NCI-H510A treated with DMSO at 0.1 percent for 48 hours (cell line): ENCODE measurements around the gene PPARGC1A.

Experiments used
- DNase-seq: peaks from one replicate; lab custom pipeline; 2025; lab: John Stamatoyannopoulos, UW

Gene PPARGC1A

DNA sequence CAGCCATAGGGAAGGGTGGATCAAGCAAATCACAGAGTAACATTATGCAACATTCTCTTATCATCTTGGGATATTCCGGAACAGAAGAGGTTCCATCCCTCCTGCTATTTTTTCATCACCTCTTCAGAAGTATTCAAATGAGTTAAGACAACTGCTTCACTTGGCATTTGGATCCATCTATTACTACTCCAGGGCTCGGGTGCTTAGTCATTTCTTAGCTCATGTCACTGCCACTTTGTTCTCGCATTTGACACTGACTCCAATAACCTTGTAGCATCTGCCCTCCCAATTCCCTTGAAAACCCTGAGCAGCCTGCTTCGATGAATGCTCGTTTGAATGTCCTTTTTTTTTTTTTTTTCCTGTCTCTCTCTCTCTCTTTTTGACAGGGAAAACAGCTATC lies 114.9 kb downstream of the PPARGC1A start:
- no peak for DNase-seq

DNA sequence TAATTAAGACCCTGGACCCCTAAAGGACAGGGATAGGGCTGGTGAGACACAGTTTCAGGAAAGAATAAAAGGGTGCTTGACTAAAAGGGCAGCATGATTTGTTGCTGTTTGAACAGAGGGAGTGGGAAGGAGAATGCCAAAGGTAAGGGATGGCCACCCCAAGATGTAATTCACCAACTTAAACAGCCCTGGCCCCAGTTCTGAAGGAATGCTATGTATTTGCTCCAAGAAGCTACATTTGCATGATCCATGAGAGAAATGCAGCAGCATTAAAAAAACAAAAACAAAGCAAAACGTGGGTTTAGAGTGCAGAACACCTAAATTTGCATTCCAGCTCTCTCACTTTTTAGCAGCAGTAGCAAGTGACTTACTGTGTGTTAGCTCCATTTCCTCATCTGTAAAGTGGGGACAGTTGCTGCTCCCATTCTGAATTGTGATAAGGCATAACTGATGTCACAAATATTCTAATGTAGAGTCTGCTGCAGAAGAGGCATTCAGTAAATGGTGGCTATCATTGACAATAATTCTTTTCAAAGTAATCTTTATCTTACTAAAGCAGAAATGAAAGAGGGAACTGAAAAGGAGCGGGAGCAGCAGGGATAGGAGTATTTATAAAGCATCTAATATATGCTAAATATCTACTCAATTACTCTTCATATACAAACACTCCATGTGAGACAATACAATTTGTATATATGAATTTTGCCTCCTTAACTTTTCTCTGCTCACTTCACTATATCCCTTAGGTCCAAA lies 115.8 kb downstream of the PPARGC1A start:
- no peak for DNase-seq

DNA sequence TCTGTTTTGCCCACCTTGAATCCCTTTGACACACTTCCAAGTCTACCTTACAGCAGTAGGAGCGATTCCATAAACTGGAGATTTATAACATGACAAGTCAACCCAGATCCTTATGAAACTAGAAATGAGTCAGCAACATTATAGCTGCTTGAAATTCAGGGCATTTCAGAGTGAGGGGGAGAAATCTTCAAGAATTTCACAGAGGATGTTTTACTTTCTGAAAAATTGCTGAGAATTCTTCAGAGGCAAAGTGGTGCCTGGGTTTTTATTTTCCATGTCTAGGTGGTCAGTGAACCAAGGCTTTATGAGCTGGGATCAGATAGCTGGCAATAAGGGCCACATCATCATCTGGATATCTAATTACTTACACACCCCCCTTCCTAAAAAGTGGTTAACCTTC lies 119.8 kb downstream of the PPARGC1A start:
- no peak for DNase-seq

DNA sequence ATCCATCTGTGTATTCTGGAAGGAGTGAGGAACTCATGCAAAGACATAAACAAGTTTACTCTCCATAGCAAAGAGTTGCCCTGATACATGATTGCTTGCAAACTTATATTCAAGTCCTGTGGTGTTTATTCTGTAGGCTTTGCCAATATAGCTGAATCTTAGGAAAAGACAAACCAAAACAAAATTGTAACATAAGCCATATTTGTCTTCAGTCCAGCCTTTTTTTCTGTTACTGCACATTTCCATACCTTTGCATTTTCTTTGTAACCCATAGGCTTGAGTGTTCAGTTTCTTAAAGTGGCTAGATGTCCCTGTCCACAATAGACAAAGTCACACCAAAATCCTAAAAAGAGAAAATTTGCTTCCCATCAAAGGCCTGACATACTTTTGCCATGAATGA lies 120.4 kb downstream of the PPARGC1A start:
- DNase-seq = no peak

DNA sequence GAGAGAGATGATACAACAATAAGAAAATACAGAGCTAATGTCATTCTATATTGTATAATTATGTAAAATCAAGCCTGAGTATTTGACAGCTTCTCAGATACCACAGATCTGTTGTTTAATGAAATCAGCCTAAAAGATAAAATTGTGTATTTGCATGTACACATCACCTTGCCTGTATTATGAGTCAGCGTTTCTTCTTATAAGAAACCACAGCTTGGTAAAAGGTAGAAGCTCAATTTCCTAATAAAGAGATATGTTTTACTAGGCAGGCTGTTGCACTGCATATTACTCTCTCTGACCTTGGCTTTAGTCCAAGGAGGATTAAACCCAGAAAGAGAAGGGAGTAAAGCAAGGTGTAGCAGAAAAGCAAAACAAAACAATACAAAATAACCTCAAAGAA lies 121.3 kb downstream of the PPARGC1A start:
- no peak for DNase-seq

DNA sequence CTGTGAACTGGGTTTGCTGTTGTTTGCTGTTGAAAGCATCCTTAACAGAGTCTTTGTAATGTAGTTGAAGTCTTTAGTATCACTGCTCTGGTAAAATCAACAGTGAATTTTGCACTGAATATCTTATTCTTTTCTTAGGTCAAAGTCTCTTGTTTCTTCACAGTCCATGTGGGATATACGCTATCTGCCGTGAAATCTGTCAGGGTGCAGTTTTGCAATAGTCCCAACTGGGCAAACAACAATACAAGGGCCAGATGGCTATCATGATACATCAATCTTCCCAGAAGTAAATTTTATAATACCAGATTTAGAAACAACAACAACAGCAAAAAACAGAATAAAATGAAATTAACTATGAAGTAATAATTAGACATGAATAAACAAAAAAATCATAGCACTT lies 123.5 kb downstream of the PPARGC1A start:
- DNase-seq = no peak

DNA sequence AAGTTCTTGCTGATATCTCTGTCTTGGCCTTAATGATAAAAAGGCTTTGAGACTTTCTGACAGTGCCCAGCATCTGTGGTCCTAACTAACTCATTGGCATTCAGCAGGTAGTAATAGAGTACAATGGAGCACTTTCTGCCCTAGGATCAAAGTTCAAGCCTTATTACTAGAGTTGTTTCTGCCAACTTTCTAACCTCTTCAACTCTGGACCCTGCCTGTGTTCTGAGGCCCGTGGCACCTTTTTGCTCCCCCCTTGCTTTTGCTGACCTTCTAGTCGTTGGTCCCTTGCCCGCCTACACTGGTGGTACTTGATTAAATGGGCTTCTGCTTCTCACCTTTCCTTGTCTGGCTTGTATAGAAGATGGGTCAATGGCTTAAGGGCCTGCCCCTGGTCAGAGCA lies 126.3 kb downstream of the PPARGC1A start:
- no peak for DNase-seq

DNA sequence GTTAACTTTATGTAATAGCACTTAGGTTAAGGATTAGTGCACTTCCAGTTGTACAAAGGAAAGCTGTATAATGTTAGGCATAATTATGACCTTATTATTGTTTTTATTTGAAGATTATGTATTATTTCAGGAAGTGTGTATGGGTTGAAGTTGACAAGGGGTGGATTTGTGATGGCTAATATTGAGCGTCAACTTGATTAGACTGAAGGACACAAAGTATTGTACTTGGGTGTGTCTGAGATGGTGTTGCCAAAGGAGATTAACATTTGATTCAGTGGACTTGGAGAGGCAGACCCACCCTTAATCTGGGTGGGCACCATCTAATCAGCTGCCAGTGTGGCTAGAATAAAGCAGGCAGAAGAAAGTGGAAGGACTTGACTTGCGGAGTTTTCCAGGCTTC lies 127.3 kb downstream of the PPARGC1A start:
- no peak for DNase-seq

DNA sequence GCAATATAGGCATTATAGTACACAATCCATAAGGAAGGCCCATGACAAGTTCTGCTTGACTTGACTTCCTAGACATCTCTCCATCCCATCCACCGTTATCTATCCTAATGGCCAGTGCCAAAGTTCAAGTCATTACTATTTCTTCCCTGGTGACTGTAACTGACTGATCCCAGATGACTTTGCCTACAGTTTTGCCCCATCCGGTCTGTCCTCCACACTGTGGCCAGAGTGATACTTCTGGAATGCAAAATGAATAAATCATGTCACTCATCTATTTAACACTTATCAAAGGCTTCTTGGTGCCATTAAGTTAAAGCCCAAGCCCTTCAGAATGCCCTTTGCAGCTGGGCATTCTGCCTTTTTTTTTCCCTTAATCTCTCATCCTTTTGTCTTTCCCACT lies 130.8 kb downstream of the PPARGC1A start:
- no peak for DNase-seq

DNA sequence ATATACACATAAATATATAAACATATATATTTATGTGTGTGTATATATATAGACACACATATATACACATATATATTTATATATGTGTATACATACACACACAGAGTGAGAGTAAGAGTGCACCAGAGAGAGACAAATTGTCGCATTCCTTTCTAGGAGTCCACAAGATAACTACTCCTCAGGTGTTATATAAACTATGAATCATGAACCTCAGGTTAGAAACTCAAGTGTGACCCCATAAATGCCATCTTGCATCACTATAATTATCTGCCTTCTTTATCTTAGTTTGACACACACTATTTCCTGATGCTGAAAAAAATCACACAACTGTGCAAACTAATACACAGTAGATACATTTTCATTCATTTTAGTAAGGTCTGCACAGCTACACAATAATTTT lies 135.2 kb downstream of the PPARGC1A start:
- no peak for DNase-seq

DNA sequence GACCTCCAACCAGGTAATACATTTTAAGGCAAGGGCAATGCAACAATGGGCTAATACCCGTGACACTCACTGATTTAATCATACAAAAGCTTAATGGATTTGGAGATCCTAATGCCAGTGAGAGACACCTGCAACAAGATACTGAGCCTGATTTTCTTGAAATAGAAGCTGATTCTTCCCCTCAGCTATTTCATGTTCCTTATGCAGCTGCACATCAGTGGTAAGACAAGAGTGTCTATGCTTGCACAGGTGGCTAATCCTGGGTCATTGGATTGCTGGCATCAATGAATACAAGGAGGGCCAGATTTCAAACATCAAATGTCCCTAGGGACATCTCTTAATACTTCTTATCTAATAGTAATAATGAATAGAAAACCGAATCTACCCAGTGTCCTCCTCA lies 139.7 kb downstream of the PPARGC1A start:
- no peak for DNase-seq

DNA sequence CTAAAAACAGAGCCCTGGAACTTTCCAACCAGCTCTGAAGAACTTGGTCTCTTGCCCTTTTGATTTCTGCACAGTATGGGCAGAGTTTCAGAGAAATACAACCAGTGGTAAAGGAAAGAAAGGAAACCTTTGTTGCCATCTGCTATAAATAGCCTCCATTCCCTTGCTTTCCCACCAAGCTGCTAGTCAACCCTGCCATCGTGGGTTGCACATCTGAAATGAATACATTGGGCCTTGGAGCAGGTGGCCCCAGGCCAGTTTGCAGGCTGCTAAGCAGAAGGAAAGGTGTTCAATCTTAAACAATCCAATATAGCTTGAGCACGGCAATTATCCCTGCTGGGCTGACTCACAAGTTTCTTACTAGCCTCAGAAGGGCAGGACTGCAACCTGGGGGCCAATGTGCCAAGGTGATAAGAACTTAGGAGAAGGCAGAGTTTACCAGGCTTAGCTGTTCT lies 142.5 kb downstream of the PPARGC1A start:
- no peak for DNase-seq

DNA sequence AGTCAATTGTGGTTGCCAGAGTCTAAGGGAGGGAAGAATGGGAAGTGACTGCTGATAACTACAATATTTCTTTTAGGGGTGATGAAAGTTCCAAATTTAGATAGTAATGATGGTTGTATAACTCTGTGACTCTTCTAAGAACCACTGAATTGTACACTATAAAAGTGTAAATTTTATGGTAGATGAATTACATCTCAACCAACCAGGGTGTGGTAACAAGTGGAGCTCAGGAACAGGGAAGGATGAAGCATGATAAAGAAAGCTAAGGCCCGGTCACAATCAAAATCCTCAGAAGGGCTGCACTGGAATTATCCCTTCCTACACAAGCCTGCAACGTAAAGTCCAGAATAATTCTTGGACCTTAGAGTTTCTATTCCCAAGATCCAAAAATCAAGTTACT lies 143.2 kb downstream of the PPARGC1A start:
- DNase-seq = no peak

DNA sequence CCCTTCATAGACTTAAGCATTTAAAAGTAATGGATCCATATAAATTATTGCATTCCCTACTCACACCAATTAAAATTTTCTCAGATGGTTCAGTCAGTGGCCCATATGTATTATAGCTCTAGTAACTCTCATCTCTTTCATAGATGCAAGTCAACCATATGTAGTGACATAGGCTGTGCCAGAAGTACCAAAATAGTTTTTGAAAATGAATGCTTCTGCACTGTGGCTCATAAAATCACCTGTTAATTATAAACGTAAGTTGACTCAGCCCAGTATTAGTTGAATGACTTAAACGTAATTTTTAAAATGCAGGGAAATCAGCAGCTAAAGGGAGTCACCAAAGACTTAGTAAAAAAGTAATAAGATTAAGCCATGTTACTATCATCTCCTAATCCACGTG lies 143.8 kb downstream of the PPARGC1A start:
- DNase-seq = no peak

DNA sequence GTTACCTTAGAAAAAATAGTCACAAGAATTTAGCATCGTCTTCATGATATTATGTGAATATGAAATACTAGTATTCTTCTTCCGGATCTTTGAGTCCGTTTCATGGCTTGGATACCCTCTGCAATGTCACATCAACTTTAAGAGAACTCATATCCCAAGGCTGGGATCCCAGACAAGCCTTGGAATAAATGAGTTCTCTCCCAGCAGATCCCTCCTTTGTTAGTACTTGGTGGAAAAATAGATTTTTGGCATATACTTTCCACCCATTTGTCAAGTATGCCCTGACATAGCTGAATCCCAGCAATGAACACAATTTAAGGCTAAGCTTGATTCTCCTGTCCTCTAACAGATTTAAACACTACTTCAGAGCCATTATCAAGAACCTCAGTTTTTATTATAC lies 144.5 kb downstream of the PPARGC1A start:
- DNase-seq = no peak
